Calu3 (cell line): ENCODE results near the gene C19orf85. TPM values are rescaled to one million over a fixed set of nuclear protein-coding genes. Genes with fewer than 3 reads are reported as not detected.
A peak's percentile ranks its signal among the peaks of the same experiment; 100 is the strongest.

Source experiments
- BruUV-seq: library from RNA; stranded (reverse); fragments of 400-500 nt; replicated peaks from 2 replicates; lab custom pipeline; 2021; lab: Mats Ljungman, UMichigan
- CTCF ChIA-PET: fragments of 300-600 bp; sonication (Branson Sonifier 250); formaldehyde crosslinking; loops from one replicate; lab custom pipeline; 2022; ENCODE audit warnings: antibody characterized with exemption; lab: Charles Lee
- DNase-seq: peaks from one replicate; pipeline ENCODE4 v3.0.0; 2022
- H3K27ac Mint-ChIP-seq: one replicate; pipeline ENCODE4 v1.8.0; 2022; ENCODE audit warnings: mixed read lengths; ENCODE audit not compliant: unreplicated experiment
- H3K27me3 Mint-ChIP-seq: one replicate; pipeline ENCODE4 v1.8.0; 2022; ENCODE audit warnings: mixed read lengths; ENCODE audit not compliant: unreplicated experiment
- H3K36me3 Mint-ChIP-seq: one replicate; pipeline ENCODE4 v1.8.0; 2022; ENCODE audit warnings: mild to moderate bottlenecking, moderate library complexity, mixed read lengths; ENCODE audit not compliant: insufficient read depth, unreplicated experiment
- H3K4me1 Mint-ChIP-seq: one replicate; pipeline ENCODE4 v1.8.0; 2022; ENCODE audit warnings: mild to moderate bottlenecking, low read depth, mixed read lengths; ENCODE audit not compliant: unreplicated experiment
- H3K4me3 Mint-ChIP-seq: one replicate; pipeline ENCODE4 v1.8.0; 2022; ENCODE audit warnings: mild to moderate bottlenecking, low read depth, moderate library complexity, mixed read lengths; ENCODE audit not compliant: unreplicated experiment
- H3K9me3 Mint-ChIP-seq: one replicate; pipeline ENCODE4 v1.8.0; 2022; ENCODE audit warnings: low read depth, mixed read lengths; ENCODE audit not compliant: unreplicated experiment
- CTCF ChIP-seq: fragments of 200-600 bp; IDR thresholded peaks from one replicate; pipeline ENCODE4 v1.8.0; 2022; ENCODE audit warnings: antibody characterized with exemption; ENCODE audit not compliant: unreplicated experiment
- intact Hi-C: fragments of 100-400 bp; cut with micrococcal nuclease; formaldehyde crosslinking; loops from one replicate; pipeline ENCODE4 v1.10.0; 2022; ENCODE audit not compliant: unreplicated experiment
- total RNA-seq: library from RNA; stranded (reverse); gene quantifications from 2 replicates; pipeline ENCODE4 v1.2.3, GENCODE V29; 2022

The C19orf85 gene
- total RNA-seq, 1 experiment from 2014 or later, result not detected

- H3K27ac Mint-ChIP-seq, result peak overlapping the region; percentile 90
- H3K27me3 Mint-ChIP-seq, result peaks cover 40% of the 10 kb centered on the region
- no peaks in the 10 kb centered on the region for H3K9me3 Mint-ChIP-seq
- intact Hi-C loops, result no loop called here
- CTCF ChIA-PET, result interaction anchor here (0.7 to 1.5 kb wide), 2 partner anchors 7 to 164 kb away, joined by 4 to 10 read pairs; partner anchors contain the start of gene ZNF784
- no peak for TF ChIP-seq CTCF
- TSS peak; percentile 78 for BruUV-seq
- H3K4me3 Mint-ChIP-seq, result peak overlapping the region; percentile 84
- peaks cover 25% of the 10 kb centered on the region for H3K36me3 Mint-ChIP-seq
- DNase-seq, result no peak
- peaks cover 24% of the 10 kb centered on the region for H3K4me1 Mint-ChIP-seq
These were observed 4.4 kb downstream of the C19orf85 start for GRCh38 chr19:55459950-55460657.

- CTCF ChIA-PET, result interaction anchor here (0.7 to 1.5 kb wide), 3 partner anchors 8 to 165 kb away, joined by 3 to 10 read pairs (median 4); partner anchors contain the start of gene ZNF784
- Mint-ChIP-seq H3K4me3 (no peak overlapping the region), H3K36me3 (peaks cover 25% of the 10 kb centered on the region), H3K4me1 (peaks cover 24% of the 10 kb centered on the region), H3K27me3 (peaks cover 36% of the 10 kb centered on the region), H3K9me3 (no peaks in the 10 kb centered on the region), H3K27ac (no peak overlapping the region)
- no peak for DNase-seq
- no peak for TF ChIP-seq CTCF
- no TSS peak for BruUV-seq
- intact Hi-C loops, result no loop called here
These were observed 5.0 kb downstream of the C19orf85 start for GRCh38 chr19:55459551-55459949.

GRCh38 chr19:55457683-55458457 lies 6.7 kb downstream of the C19orf85 start:
- no peak overlapping the region for H3K27ac Mint-ChIP-seq
- H3K27me3 Mint-ChIP-seq, result peaks cover 34% of the 10 kb centered on the region
- DNase-seq, result no peak
- no peak overlapping the region for H3K4me3 Mint-ChIP-seq
- H3K4me1 Mint-ChIP-seq, result peaks cover 24% of the 10 kb centered on the region
- no TSS peak for BruUV-seq
- TF ChIP-seq CTCF, result no peak
- H3K9me3 Mint-ChIP-seq, result no peaks in the 10 kb centered on the region
- intact Hi-C loops, result no loop called here
- peaks cover 33% of the 10 kb centered on the region for H3K36me3 Mint-ChIP-seq
- CTCF ChIA-PET, result interaction anchor here (0.6 to 0.7 kb wide), 3 partner anchors 60 to 301 kb away, joined by 3 to 4 read pairs (median 4); no protein-coding TSS in a partner anchor

- Mint-ChIP-seq H3K36me3 (peaks cover 30% of the 10 kb centered on the region), H3K9me3 (no peaks in the 10 kb centered on the region), H3K27me3 (peaks cover 21% of the 10 kb centered on the region), H3K4me3 (no peak overlapping the region), H3K4me1 (peaks cover 10% of the 10 kb centered on the region), H3K27ac (no peak overlapping the region)
- no TSS peak for BruUV-seq
- no peak for DNase-seq
- intact Hi-C loops, result no loop called here
- CTCF ChIA-PET, result no interaction called here
- TF ChIP-seq CTCF, result no peak
These were observed 8.2 kb downstream of the C19orf85 start for GRCh38 chr19:55456347-55456746.
